Measurements from ENCODE around the gene PRKAR2A. TPM values are rescaled to one million over a fixed set of nuclear protein-coding genes. Genes with fewer than 3 reads are reported as not detected.

PRKAR2A gene
- total RNA-seq, 1 donor from 2014 or later: 55.5 TPM

DNA sequence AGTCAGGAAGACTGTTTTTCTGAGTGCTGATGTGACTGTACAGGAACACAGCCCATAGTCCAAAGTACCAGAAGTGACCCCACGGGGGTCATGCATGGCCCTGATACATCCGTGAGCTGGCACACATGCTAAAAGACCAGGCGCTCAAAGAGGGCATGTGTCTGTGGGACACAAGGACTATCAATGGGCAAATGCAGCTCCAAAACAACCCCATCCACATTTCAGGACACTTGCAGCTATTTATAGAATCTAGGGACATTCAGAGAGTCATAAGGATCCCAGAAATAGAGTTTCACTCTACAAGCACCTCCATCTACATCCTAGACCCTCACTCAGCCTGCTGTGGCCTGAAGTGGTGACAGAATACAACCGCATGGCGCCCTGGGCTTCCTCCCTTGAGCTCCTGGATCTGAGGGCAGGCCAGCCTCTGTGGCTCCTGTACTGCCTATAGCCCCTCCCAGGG, 34.0 kb upstream of the PRKAR2A start:
- peaks cover 2% of the 10 kb centered on the region for H3K27me3 Mint-ChIP-seq (ENCODE audit: unreplicated experiment)
- TF ChIP-seq, protein P1, sequence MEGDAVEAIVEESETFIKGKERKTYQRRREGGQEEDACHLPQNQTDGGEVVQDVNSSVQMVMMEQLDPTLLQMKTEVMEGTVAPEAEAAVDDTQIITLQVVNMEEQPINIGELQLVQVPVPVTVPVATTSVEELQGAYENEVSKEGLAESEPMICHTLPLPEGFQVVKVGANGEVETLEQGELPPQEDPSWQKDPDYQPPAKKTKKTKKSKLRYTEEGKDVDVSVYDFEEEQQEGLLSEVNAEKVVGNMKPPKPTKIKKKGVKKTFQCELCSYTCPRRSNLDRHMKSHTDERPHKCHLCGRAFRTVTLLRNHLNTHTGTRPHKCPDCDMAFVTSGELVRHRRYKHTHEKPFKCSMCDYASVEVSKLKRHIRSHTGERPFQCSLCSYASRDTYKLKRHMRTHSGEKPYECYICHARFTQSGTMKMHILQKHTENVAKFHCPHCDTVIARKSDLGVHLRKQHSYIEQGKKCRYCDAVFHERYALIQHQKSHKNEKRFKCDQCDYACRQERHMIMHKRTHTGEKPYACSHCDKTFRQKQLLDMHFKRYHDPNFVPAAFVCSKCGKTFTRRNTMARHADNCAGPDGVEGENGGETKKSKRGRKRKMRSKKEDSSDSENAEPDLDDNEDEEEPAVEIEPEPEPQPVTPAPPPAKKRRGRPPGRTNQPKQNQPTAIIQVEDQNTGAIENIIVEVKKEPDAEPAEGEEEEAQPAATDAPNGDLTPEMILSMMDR (IDR thresholded peaks at IDR 0.05; ENCODE audit: partially characterized antibody, unreplicated experiment): no peak

DNA sequence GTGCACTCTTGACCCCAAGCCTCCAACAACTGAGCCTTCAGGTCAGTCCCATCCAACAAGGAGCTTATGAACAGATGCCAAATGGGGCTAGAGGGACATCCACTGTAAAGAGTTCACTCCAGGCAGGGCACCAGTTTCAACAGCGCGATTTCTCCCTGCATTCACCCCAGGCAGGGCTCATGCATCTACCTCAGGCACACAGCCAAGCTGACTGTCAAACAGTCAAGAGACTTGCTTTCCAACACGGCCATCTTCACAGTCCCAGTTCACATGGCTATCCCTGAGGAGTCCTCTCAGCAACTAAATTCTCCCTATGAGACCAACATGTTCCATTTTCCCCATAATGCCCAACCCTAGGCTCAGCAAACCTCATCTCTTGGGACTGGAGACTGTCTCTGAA, 33.3 kb upstream of the PRKAR2A start:
- Mint-ChIP-seq H3K9me3 (ENCODE audit: unreplicated experiment) (peaks cover 1% of the 10 kb centered on the region), H3K27ac (ENCODE audit: unreplicated experiment) (no peak overlapping the region), H3K27me3 (ENCODE audit: unreplicated experiment) (peaks cover 2% of the 10 kb centered on the region), H3K4me1 (ENCODE audit: low read depth, unreplicated experiment) (no peaks in the 10 kb centered on the region), H3K36me3 (ENCODE audit: unreplicated experiment) (no peaks in the 10 kb centered on the region), H3K4me3 (ENCODE audit: unreplicated experiment) (no peak overlapping the region)
- no peak for DNase-seq
- TF ChIP-seq, protein P1 (IDR thresholded peaks at IDR 0.05; ENCODE audit: partially characterized antibody, unreplicated experiment): no peak

More for the DNA sequence above, 34.0 kb upstream of the PRKAR2A start:
- no peaks in the 10 kb centered on the region for H3K4me1 Mint-ChIP-seq (ENCODE audit: low read depth, unreplicated experiment)
- H3K36me3 Mint-ChIP-seq (ENCODE audit: unreplicated experiment): no peaks in the 10 kb centered on the region
- H3K4me3 Mint-ChIP-seq (ENCODE audit: unreplicated experiment): no peak overlapping the region
- no peak for DNase-seq
- peaks cover 1% of the 10 kb centered on the region for H3K9me3 Mint-ChIP-seq (ENCODE audit: unreplicated experiment)
- no peak overlapping the region for H3K27ac Mint-ChIP-seq (ENCODE audit: unreplicated experiment)

DNA sequence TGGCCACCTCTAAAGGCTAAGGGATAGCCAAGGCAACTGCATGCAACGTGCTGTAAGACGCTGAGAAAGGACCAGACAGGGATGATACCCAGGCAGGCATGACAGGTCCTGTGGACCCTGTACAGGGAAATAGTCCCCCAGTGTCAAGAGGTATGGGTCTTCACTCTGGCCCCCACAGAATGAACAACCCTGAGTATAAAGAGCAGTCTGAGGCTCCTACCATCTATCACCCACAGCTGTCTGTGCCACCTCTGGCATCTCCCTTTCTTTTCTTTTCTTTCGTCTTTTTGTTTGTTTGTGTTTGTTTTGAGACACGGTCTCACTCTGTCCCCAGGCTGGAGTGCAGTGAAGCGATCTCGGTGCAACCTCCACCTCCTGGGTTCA, 32.3 kb upstream of the PRKAR2A start:
- Mint-ChIP-seq H3K27ac (ENCODE audit: unreplicated experiment) (no peak overlapping the region), H3K4me1 (ENCODE audit: low read depth, unreplicated experiment) (no peaks in the 10 kb centered on the region), H3K4me3 (ENCODE audit: unreplicated experiment) (no peak overlapping the region), H3K36me3 (ENCODE audit: unreplicated experiment) (no peaks in the 10 kb centered on the region), H3K9me3 (ENCODE audit: unreplicated experiment) (peaks cover 1% of the 10 kb centered on the region), H3K27me3 (ENCODE audit: unreplicated experiment) (peaks cover 2% of the 10 kb centered on the region)
- DNase-seq: no peak
- TF ChIP-seq, protein P1 (IDR thresholded peaks at IDR 0.05; ENCODE audit: partially characterized antibody, unreplicated experiment): no peak

DNA sequence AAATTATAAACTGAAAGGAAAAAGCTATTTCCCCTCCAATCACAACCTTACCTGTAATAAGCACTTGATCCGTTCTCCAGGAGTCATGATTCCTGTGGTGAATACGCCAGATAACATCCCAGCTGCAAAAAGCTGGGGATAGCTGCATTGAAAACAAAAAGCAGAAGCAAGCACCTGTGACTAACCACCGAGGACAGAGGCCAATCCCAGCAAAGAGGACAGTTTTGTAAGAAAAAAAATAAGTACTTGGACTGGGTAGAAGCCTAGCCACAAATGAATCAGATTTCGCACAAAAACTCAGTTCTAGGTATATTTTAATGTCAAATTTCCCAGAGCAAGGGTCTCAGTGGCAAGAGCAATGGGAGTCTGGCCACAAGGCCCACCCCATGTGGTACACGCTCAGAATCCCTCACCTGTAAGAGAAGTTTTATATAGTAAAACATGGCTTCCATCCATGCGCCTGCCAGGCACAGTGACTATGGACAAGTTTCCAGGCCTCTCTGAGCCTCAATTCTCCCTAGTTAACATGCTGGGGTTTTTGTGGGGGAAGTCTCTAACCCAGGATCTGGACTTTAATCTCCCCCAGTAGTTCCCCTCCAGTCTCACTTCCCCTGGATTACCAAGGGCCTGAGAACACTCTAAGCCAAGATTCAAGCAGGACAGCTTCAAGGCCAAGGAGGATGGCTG, 31.8 kb upstream of the PRKAR2A start:
- Mint-ChIP-seq H3K4me1 (ENCODE audit: low read depth, unreplicated experiment) (no peaks in the 10 kb centered on the region), H3K36me3 (ENCODE audit: unreplicated experiment) (no peaks in the 10 kb centered on the region), H3K4me3 (ENCODE audit: unreplicated experiment) (no peak overlapping the region), H3K27ac (ENCODE audit: unreplicated experiment) (no peak overlapping the region), H3K27me3 (ENCODE audit: unreplicated experiment) (peaks cover 2% of the 10 kb centered on the region), H3K9me3 (ENCODE audit: unreplicated experiment) (peaks cover 1% of the 10 kb centered on the region)
- TF ChIP-seq, protein P1 (IDR thresholded peaks at IDR 0.05; ENCODE audit: partially characterized antibody, unreplicated experiment): no peak
- DNase-seq: no peak

DNA sequence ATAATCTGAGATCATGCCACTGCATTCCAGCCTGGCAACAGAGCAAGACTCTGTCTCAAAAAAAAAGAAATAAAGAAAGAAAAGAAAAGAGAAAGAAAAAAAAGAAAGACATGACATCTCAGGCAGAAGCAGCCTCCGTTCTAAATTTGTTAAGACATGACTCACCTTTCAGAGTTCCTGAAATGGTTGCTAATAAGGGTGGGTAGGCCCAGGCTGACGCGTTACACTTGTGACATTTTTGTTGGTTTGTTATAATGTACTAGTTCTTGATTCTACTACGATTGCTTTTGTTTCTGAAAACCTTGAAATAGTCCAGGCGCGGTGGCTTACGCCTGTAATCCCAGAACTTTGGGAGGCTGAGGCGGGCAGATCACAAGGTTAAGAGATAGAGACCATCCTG, 30.0 kb upstream of the PRKAR2A start:
- H3K9me3 Mint-ChIP-seq (ENCODE audit: unreplicated experiment): peaks cover 1% of the 10 kb centered on the region
- H3K27ac Mint-ChIP-seq (ENCODE audit: unreplicated experiment): no peak overlapping the region
- H3K4me3 Mint-ChIP-seq (ENCODE audit: unreplicated experiment): no peak overlapping the region
- DNase-seq: no peak
- H3K36me3 Mint-ChIP-seq (ENCODE audit: unreplicated experiment): no peaks in the 10 kb centered on the region
- no peaks in the 10 kb centered on the region for H3K4me1 Mint-ChIP-seq (ENCODE audit: low read depth, unreplicated experiment)
- TF ChIP-seq, protein P1 (IDR thresholded peaks at IDR 0.05; ENCODE audit: partially characterized antibody, unreplicated experiment): no peak
- peaks cover 2% of the 10 kb centered on the region for H3K27me3 Mint-ChIP-seq (ENCODE audit: unreplicated experiment)

Data from glutamatergic neuron (in vitro differentiated cells).